ENCODE data around the gene KCNS1.
A peak's percentile ranks its signal among the peaks of the same experiment; 100 is the strongest.

KCNS1 gene

DNA sequence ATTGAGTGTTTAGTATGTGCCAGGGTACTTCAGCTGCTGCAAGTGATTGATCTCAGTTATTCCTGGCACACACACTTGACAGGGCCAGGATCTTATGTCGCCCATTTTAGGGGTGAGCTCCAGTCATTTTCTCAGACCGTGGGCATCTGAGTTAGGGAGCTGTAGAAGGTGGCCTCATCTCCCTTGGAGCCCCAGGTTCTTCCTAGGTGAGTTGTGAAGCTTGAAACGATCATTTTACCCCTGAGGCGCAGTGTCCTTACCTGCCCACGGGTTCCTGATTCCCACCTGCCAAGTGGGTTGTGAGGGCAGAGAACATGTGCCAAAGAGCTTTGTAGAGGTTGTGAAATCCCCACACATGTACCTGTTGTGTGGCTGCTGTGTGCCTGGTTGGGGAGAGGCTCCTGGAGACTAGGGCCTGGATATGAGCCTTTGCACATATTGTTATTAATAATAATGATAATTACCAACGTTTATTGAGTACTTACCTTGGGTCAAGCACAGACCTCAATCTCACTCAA is 465 bp upstream of the KCNS1 start:
- CTCF ChIA-PET = interaction anchor here (1.1 kb wide), 1 partner anchor 10 kb away, joined by 3 read pairs; no protein-coding TSS in a partner anchor
- POLR2A ChIA-PET = interaction anchor here (1.2 kb wide), 1 partner anchor 8 kb away, joined by 3 read pairs; no protein-coding TSS in a partner anchor
- TF ChIP-seq SUZ12 (IDR thresholded peaks at IDR 0.05) (no peak), ARNT (IDR thresholded peaks at IDR 0.05) (no peak)
- no peak for DNase-seq (ENCODE audit: extremely low spot score)

DNA sequence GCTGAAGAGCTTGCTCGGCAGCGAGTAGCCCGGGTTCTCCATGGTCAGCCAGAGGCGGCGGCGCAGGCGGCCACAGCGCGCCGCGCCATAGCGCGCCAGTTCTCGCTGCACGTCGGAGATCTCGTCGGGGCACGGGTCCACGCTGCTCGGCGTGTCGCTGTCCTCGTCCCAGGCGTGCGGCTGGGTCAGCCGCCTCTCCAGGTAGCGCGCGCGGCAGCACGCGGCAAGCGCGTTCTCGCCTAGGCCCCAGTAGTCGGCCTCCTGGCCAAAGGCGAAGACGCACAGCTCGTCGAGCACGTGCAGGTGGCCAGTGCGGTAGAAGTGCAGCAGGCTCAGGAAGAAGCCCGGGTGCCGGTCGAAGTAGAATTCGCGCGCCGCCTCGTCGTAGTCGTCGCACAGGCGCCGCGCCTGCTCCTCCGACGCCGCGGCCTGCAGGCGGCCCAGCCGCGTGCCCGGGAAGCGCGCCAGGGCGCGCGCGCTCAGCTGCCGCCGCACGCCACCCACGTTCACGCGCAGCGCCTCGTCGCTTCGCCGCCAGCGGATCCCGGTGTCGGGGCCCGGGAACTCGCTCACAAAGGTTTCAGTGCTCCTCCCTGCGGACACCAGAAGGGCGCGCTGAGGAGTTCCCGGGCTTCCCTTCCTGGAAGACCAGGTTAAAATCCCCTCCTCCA is 2.7 kb downstream of the KCNS1 start:
- TF ChIP-seq FOXK2 (IDR thresholded peaks at IDR 0.05) (no peak), BHLHE40 (IDR thresholded peaks at IDR 0.05; ENCODE audit: borderline replicate concordance) (no peak), ELF4 (IDR thresholded peaks at IDR 0.05) (no peak), SP1 (IDR thresholded peaks at IDR 0.05) (no peak), LEF1 (IDR thresholded peaks at IDR 0.05; ENCODE audit: borderline replicate concordance) (no peak), PKNOX1 (IDR thresholded peaks at IDR 0.05) (no peak), ZNF384 (IDR thresholded peaks at IDR 0.05) (no peak), ARNT (IDR thresholded peaks at IDR 0.05) (no peak), SUZ12 (IDR thresholded peaks at IDR 0.05) (no peak), L3MBTL2 (conservative IDR thresholded peaks at IDR 0.05) (no peak), TARDBP (IDR thresholded peaks at IDR 0.05) (no peak), FOXA1 (IDR thresholded peaks at IDR 0.05) (no peak), FOXM1 (IDR thresholded peaks at IDR 0.05; ENCODE audit: borderline replicate concordance) (no peak), HDGF (IDR thresholded peaks at IDR 0.05; ENCODE audit: borderline replicate concordance) (no peak), CTBP1 (IDR thresholded peaks at IDR 0.05; ENCODE audit: borderline replicate concordance) (no peak), NFRKB (IDR thresholded peaks at IDR 0.05) (no peak)
- ChIA-PET POLR2A (no interaction called here), CTCF (no interaction called here)
- DNase-seq (ENCODE audit: extremely low spot score) = no peak

- no peak for DNase-seq (ENCODE audit: extremely low spot score)
- no peak for TF ChIP-seq L3MBTL2 (conservative IDR thresholded peaks at IDR 0.05)
- TF ChIP-seq CTBP1 (IDR thresholded peaks at IDR 0.05; ENCODE audit: borderline replicate concordance) = no peak
- TF ChIP-seq FOXK2 (IDR thresholded peaks at IDR 0.05) = no peak
- no peak for TF ChIP-seq TARDBP (IDR thresholded peaks at IDR 0.05)
- TF ChIP-seq ARNT (IDR thresholded peaks at IDR 0.05) = no peak
- TF ChIP-seq SP1 (IDR thresholded peaks at IDR 0.05) = no peak
- TF ChIP-seq FOXM1 (IDR thresholded peaks at IDR 0.05; ENCODE audit: borderline replicate concordance) = no peak
- no peak for TF ChIP-seq PKNOX1 (IDR thresholded peaks at IDR 0.05)
- no peak for TF ChIP-seq LEF1 (IDR thresholded peaks at IDR 0.05; ENCODE audit: borderline replicate concordance)
- no peak for TF ChIP-seq HDGF (IDR thresholded peaks at IDR 0.05; ENCODE audit: borderline replicate concordance)
- TF ChIP-seq SUZ12 (IDR thresholded peaks at IDR 0.05) = no peak
Observed at GRCh38 chr20:45097485-45098102, 3.3 kb downstream of the KCNS1 start.

GRCh38 chr20:45096781-45097180 is 4.1 kb downstream of the KCNS1 start:
- TF ChIP-seq FOXK2 (IDR thresholded peaks at IDR 0.05) = no peak
- no peak for TF ChIP-seq ZNF384 (IDR thresholded peaks at IDR 0.05)
- no peak for TF ChIP-seq FOXA1 (IDR thresholded peaks at IDR 0.05)
- CTCF ChIA-PET = interaction anchor here (0.6 to 2.6 kb wide), 12 partner anchors 10 to 197 kb away, joined by 3 to 41 read pairs (median 10); no protein-coding TSS in a partner anchor
- POLR2A ChIA-PET = no interaction called here
- no peak for DNase-seq (ENCODE audit: extremely low spot score)

More at GRCh38 chr20:45097485-45098102, 3.3 kb downstream of the KCNS1 start:
- POLR2A ChIA-PET = no interaction called here
- CTCF ChIA-PET = interaction anchor here (2.0 to 2.6 kb wide), 4 partner anchors 9 to 86 kb away, joined by 11 to 41 read pairs (median 14); no protein-coding TSS in a partner anchor

- TF ChIP-seq NFRKB (IDR thresholded peaks at IDR 0.05) = no peak
- TF ChIP-seq LEF1 (IDR thresholded peaks at IDR 0.05; ENCODE audit: borderline replicate concordance) = no peak
- TF ChIP-seq ZNF384 (IDR thresholded peaks at IDR 0.05) = no peak
- no peak for TF ChIP-seq SUZ12 (IDR thresholded peaks at IDR 0.05)
- TF ChIP-seq BHLHE40 (IDR thresholded peaks at IDR 0.05; ENCODE audit: borderline replicate concordance) = no peak
- no peak for TF ChIP-seq ELF4 (IDR thresholded peaks at IDR 0.05)
- TF ChIP-seq FOXM1 (IDR thresholded peaks at IDR 0.05; ENCODE audit: borderline replicate concordance) = no peak
- POLR2A ChIA-PET = no interaction called here
- CTCF ChIA-PET = interaction anchor here (0.6 to 2.6 kb wide), 19 partner anchors 9 to 349 kb away, joined by 3 to 41 read pairs (median 4); no protein-coding TSS in a partner anchor
Observed at GRCh38 chr20:45095805-45096238, 5.1 kb downstream of the KCNS1 start.

DNA sequence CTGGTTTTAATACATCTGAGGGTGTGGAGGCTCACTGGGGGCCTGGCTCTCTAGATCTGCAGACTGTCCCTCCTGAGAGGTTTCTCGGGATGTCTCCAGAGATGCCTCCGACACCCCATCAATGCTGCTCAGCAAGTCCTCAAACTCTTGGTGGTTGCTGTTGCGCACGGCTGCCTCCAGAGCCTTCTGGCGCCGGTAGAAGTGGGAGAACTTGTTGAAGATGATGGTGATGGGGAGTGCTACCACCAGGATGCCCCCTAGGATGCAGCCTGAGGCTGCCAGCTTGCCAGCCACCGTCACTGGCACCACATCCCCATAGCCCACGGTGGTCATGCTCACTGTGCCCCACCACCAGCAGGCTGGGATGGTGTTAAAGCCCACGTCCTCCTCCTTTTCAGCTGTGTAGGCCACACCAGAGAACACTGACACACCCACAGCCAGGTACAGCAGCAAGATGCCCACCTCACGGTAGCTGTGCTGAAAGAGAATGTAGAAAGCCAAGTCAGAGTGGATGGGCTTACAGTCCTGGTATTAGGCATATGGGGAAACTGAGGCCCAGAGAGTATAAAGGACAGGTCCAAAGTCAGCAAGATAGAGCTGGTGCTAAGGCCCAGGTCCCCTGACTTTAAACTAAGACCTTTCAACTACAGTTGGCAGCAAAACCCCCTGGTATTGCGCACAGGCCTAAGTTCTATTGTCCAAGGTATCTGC is 5.9 kb downstream of the KCNS1 start:
- POLR2A ChIA-PET = no interaction called here
- TF ChIP-seq LEF1 (IDR thresholded peaks at IDR 0.05; ENCODE audit: borderline replicate concordance) (no peak), BHLHE40 (IDR thresholded peaks at IDR 0.05; ENCODE audit: borderline replicate concordance) (no peak), HDGF (IDR thresholded peaks at IDR 0.05; ENCODE audit: borderline replicate concordance) (no peak), FOXA1 (IDR thresholded peaks at IDR 0.05) (no peak), FOXK2 (IDR thresholded peaks at IDR 0.05) (no peak), NFRKB (IDR thresholded peaks at IDR 0.05) (no peak), SUZ12 (IDR thresholded peaks at IDR 0.05) (no peak), SP1 (IDR thresholded peaks at IDR 0.05) (no peak), ELF4 (IDR thresholded peaks at IDR 0.05) (no peak), FOXM1 (IDR thresholded peaks at IDR 0.05; ENCODE audit: borderline replicate concordance) (no peak), CTBP1 (IDR thresholded peaks at IDR 0.05; ENCODE audit: borderline replicate concordance) (no peak), ZNF384 (IDR thresholded peaks at IDR 0.05) (no peak), ARNT (IDR thresholded peaks at IDR 0.05) (no peak), TARDBP (IDR thresholded peaks at IDR 0.05) (no peak), L3MBTL2 (conservative IDR thresholded peaks at IDR 0.05) (no peak), PKNOX1 (IDR thresholded peaks at IDR 0.05) (no peak)
- DNase-seq (ENCODE audit: extremely low spot score) = no peak
- CTCF ChIA-PET = interaction anchor here (0.6 to 2.6 kb wide), 12 partner anchors 15 to 198 kb away, joined by 3 to 41 read pairs (median 7); no protein-coding TSS in a partner anchor

More at GRCh38 chr20:45095805-45096238, 5.1 kb downstream of the KCNS1 start:
- DNase-seq (ENCODE audit: extremely low spot score) = peak; percentile 66

Data from HEK293T (cell line).